ENCODE measurements around the gene UTP4. TPM values are rescaled to one million over a fixed set of nuclear protein-coding genes. Genes with fewer than 3 reads are reported as not detected.

UTP4 gene
- total RNA-seq: 10 to 100 TPM; 10.9 to 38.8 (median 28.4) TPM

DNA sequence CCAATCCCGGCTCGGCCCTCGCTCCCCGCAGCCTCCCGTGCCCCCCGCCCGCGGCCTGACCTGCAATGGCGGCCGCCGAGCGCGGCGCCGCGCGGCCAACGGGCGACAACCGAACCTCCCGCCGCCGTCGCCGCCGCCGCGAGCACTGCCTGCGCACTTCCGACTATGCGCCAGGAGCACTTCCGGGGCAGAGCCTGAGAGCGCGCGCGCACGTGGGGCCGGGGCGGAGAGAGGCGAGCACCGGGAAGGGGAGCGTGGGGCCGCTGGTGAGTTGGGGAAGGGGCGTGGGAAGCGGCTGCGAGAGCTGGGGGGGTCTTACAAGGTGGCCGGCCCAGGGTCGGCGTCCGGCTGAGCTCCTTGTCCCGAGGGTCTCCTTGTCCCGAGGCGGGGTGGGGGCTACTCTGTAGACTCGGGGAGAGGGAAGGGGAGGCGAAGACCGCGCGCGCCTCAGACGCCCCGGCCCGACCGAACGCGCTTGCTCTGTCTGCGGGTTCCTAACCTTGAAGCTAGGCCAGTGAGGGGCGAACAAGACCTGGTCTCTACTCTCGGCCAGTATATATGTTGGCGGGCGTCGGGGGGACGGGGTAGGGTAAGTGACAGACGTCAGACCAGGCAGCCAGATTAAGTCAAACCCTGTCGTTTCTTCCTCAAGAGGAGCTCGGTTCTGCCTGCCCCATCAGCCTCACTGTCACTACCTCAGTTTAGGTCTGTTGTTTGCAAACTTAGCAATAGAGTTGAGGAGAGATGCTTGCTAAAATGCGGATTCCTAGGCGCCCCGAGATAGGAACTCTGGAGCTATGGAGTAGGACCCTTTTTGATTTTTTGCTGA, at the start of gene UTP4, which contains the start of gene CHTF8:
Gene UTP4, plus strand, starts transcription at position 226 of the 829 bp plus-strand sequence. CDS start 811 bp downstream, outside the sequence.
Gene CHTF8, minus strand, starts transcription at position 165 of the 829 bp plus-strand sequence. CDS start 11,130 bp downstream, outside the sequence.
- Histone ChIP-seq H3K4me1 (peaks cover 19 to 36% (median 24%) of the 10 kb centered on the region in 4 donors), H3K36me3 (peaks cover 0 to 15% (median 2%) of the 10 kb centered on the region in 4 donors), H3K9me3 (no peaks in the 10 kb centered on the region), H3K27me3 (no peaks in the 10 kb centered on the region), H3K4me3 (peak within 1 kb of the TSS; percentile 85 to 99 (median 95)), H3K27ac (peak within 1 kb of the TSS; percentile 92 to 99 (median 96))
- peak; percentile 95 to 98 for TF ChIP-seq POLR2AphosphoS5 (IDR thresholded peaks at IDR 0.05)
- TF ChIP-seq, protein P1, sequence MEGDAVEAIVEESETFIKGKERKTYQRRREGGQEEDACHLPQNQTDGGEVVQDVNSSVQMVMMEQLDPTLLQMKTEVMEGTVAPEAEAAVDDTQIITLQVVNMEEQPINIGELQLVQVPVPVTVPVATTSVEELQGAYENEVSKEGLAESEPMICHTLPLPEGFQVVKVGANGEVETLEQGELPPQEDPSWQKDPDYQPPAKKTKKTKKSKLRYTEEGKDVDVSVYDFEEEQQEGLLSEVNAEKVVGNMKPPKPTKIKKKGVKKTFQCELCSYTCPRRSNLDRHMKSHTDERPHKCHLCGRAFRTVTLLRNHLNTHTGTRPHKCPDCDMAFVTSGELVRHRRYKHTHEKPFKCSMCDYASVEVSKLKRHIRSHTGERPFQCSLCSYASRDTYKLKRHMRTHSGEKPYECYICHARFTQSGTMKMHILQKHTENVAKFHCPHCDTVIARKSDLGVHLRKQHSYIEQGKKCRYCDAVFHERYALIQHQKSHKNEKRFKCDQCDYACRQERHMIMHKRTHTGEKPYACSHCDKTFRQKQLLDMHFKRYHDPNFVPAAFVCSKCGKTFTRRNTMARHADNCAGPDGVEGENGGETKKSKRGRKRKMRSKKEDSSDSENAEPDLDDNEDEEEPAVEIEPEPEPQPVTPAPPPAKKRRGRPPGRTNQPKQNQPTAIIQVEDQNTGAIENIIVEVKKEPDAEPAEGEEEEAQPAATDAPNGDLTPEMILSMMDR (IDR thresholded peaks at IDR 0.05): peak in 1 of 6 experiments; percentile 50
- peak in 3 of 4 donors; percentile 50 to 99 (median 97) for TF ChIP-seq POLR2A (IDR thresholded peaks at IDR 0.05)
- TF ChIP-seq EP300 (IDR thresholded peaks at IDR 0.05): no peak
- peak; percentile 91 to 97 for ATAC-seq (ENCODE audit: low FRiP score in 2 of 2)
- DNase-seq: peak; percentile 85 to 98
- WGBS, 2 donors: 1 to 3% methylated on average over 6 to 48 of the region's 78 CpGs

DNA sequence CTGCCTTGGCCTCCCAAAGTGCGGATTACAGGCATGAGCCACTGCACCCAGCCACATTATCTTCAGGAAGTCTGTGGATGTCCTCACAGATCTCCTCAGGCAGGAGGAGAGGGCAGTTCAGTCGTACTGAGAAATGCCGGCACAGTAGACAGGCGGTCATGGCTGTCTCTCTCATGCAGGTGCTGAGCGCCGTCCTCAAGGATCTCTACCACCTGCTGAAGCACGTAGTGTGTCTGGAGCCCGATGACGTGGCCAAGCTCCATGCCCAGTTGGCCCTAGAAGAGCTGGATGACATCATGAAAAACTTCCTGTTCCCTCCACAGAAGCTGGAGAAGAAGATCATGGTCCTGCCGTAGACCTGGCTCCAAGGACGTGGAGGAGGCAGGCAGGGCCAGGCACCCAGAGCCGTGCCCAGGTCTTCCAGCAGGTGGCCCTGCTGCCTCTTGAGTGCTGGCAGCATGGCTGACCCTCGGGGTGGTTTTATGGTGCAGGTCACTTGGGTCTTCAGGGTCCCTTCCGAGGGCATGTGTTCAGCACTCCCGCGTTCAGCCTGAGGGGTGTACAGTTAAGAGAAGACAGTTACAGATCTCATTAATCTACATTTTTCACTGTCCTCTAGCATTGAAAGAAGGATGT, 49.0 kb upstream of the UTP4 start:
- Histone ChIP-seq H3K27ac (no peak overlapping the region), H3K36me3 (peaks cover 0 to 12% (median 2%) of the 10 kb centered on the region in 4 donors), H3K27me3 (no peaks in the 10 kb centered on the region), H3K4me1 (peaks cover 0 to 12% (median 3%) of the 10 kb centered on the region in 4 donors), H3K9me3 (no peaks in the 10 kb centered on the region), H3K4me3 (no peak overlapping the region)
- 88 to 89% methylated on average over 12 to 16 of the region's 16 CpGs for WGBS, 2 donors
- ATAC-seq (ENCODE audit: low FRiP score in 2 of 2): peak in 1 of 2 donors; percentile 60
- peak; percentile 44 to 48 for DNase-seq
- no peak for TF ChIP-seq POLR2A (IDR thresholded peaks at IDR 0.05)
- TF ChIP-seq, protein P1 (IDR thresholded peaks at IDR 0.05): peak in 3 of 6 experiments; percentile 37 to 40 (median 39)

DNA sequence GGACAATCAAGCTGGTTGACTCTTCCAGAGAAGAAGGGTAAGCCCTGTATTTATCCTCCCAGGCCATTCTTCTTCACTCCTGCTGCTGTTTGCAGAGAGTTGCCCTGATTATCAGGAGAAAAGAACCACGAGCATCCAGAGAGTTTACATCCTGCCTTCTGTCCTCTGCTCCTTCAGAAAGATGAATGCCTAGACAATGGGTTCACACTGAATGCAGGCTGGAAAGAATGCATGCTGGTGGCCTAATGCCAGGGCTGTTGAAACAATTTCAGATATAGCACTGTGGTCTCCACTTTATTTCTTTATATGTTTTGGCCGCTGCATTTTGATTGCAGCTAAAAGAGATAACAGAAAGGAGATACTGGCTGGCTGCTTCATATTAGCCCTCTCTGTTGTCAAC, 48.2 kb upstream of the UTP4 start:
- Histone ChIP-seq H3K4me1 (peaks cover under 1 to 21% (median 5%) of the 10 kb centered on the region in 4 donors), H3K9me3 (no peaks in the 10 kb centered on the region), H3K4me3 (no peak overlapping the region), H3K27ac (no peak overlapping the region), H3K27me3 (no peaks in the 10 kb centered on the region), H3K36me3 (peaks cover 0 to 12% (median 2%) of the 10 kb centered on the region in 4 donors)
- TF ChIP-seq POLR2AphosphoS5 (IDR thresholded peaks at IDR 0.05) (no peak), POLR2A (IDR thresholded peaks at IDR 0.05) (no peak)
- TF ChIP-seq, protein P1 (IDR thresholded peaks at IDR 0.05): no peak
- WGBS, 2 donors: 63 to 70% methylated on average over 2 of the region's 2 CpGs
- ATAC-seq (ENCODE audit: low FRiP score in 2 of 2) (no peak), DNase-seq (no peak)

- WGBS, 2 donors: 54 to 67% methylated on average over 5 of the region's 5 CpGs
- H3K4me1 ChIP-seq: peaks cover 8 to 27% (median 14%) of the 10 kb centered on the region in 4 donors
- H3K27me3 ChIP-seq: no peaks in the 10 kb centered on the region
- H3K36me3 ChIP-seq: peaks cover 0 to 12% (median 2%) of the 10 kb centered on the region in 4 donors
- H3K4me3 ChIP-seq: no peak overlapping the region
- no peak for DNase-seq
- ATAC-seq (ENCODE audit: low FRiP score in 2 of 2): no peak
- no peak overlapping the region for H3K27ac ChIP-seq
- TF ChIP-seq POLR2A (IDR thresholded peaks at IDR 0.05) (no peak), EP300 (IDR thresholded peaks at IDR 0.05) (no peak), POLR2AphosphoS5 (IDR thresholded peaks at IDR 0.05) (no peak)
- TF ChIP-seq, protein P1 (IDR thresholded peaks at IDR 0.05): no peak
- H3K9me3 ChIP-seq: no peaks in the 10 kb centered on the region
These were observed 47.3 kb upstream of the UTP4 start for GRCh38 chr16:69085032-69085695.
